Gastroesophageal sphincter (tissue), 3 donors: ENCODE data around the gene IQGAP3.

ENCODE experiments used
- EP300 ChIP-seq: sonication (generic); formaldehyde crosslinking; IDR thresholded peaks from one replicate; pipeline ENCODE4 v1.6.1; 2017; ENCODE audit warnings: antibody characterized with exemption, mild to moderate bottlenecking
- POLR2A ChIP-seq, 2 donors: fragments of 450-650 bp; IDR thresholded peaks; one replicate each; pipeline ENCODE4 v1.6.1; 2017; ENCODE audit warnings: antibody characterized with exemption in 2 of 2, mild to moderate bottlenecking in 2 of 2, moderate library complexity in 1 of 2
- POLR2AphosphoS5 ChIP-seq: sonication (generic); formaldehyde crosslinking; IDR thresholded peaks from one replicate; pipeline ENCODE4 v1.6.1; 2017; ENCODE audit warnings: antibody characterized with exemption
- TF ChIP-seq, protein P1 (sequence below), 4 experiments: fragments of 200-600 bp in 2 of 4; fragments of 450-650 bp in 2 of 4; sonication (generic) in 1 of 4; IDR thresholded peaks; one replicate each; pipeline ENCODE4 v1.5.1; 2017 to 2019; ENCODE audit warnings: antibody characterized with exemption in 4 of 4, mild to moderate bottlenecking in 2 of 4, moderate library complexity in 2 of 4

- TF ChIP-seq EP300, result no peak
- TF ChIP-seq, protein P1, sequence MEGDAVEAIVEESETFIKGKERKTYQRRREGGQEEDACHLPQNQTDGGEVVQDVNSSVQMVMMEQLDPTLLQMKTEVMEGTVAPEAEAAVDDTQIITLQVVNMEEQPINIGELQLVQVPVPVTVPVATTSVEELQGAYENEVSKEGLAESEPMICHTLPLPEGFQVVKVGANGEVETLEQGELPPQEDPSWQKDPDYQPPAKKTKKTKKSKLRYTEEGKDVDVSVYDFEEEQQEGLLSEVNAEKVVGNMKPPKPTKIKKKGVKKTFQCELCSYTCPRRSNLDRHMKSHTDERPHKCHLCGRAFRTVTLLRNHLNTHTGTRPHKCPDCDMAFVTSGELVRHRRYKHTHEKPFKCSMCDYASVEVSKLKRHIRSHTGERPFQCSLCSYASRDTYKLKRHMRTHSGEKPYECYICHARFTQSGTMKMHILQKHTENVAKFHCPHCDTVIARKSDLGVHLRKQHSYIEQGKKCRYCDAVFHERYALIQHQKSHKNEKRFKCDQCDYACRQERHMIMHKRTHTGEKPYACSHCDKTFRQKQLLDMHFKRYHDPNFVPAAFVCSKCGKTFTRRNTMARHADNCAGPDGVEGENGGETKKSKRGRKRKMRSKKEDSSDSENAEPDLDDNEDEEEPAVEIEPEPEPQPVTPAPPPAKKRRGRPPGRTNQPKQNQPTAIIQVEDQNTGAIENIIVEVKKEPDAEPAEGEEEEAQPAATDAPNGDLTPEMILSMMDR (IDR thresholded peaks at IDR 0.05), result no peak
- TF ChIP-seq POLR2AphosphoS5, result no peak
- TF ChIP-seq POLR2A (IDR thresholded peaks at IDR 0.05), result no peak
Measured at GRCh38 chr1:156499194-156499841, 73.0 kb downstream of the IQGAP3 start.
